IPS-NIHi7 (cell line): ENCODE measurements around the gene CBX5.

ENCODE experiments used
- DNase-seq: peaks from one replicate; pipeline ENCODE4 v3.0.0; 2012; ENCODE audit warnings: mixed read lengths; ENCODE audit errors: extremely low spot score

Gene CBX5

GRCh38 chr12:54225666-54226065, 54.3 kb downstream of the CBX5 start:
- no peak for DNase-seq

- no peak for DNase-seq
These were observed 57.3 kb downstream of the CBX5 start for GRCh38 chr12:54222609-54223008.

GRCh38 chr12:54221402-54221984, 58.4 kb downstream of the CBX5 start:
- DNase-seq = no peak

GRCh38 chr12:54220567-54220966, 59.4 kb downstream of the CBX5 start:
- no peak for DNase-seq

GRCh38 chr12:54220092-54220557, 59.8 kb downstream of the CBX5 start:
- peak; percentile 78 for DNase-seq

- peak; percentile 64 for DNase-seq
These were observed 62.1 kb downstream of the CBX5 start for GRCh38 chr12:54217774-54218241.

GRCh38 chr12:54216797-54217661, 62.9 kb downstream of the CBX5 start:
- DNase-seq = peak; percentile 78

- no peak for DNase-seq
These were observed 63.7 kb downstream of the CBX5 start for GRCh38 chr12:54215989-54216796.

- peak; percentile 92 for DNase-seq
These were observed 65.1 kb downstream of the CBX5 start for GRCh38 chr12:54214553-54215406.

GRCh38 chr12:54213079-54213478, 66.8 kb downstream of the CBX5 start:
- DNase-seq = no peak

GRCh38 chr12:54211920-54212319, 68.0 kb downstream of the CBX5 start:
- no peak for DNase-seq

GRCh38 chr12:54210400-54210790, 69.5 kb downstream of the CBX5 start:
- no peak for DNase-seq

GRCh38 chr12:54208591-54208990, 71.3 kb downstream of the CBX5 start:
- no peak for DNase-seq

GRCh38 chr12:54207539-54208294, 72.2 kb downstream of the CBX5 start:
- DNase-seq = peak; percentile 87

- no peak for DNase-seq
These were observed 73.1 kb downstream of the CBX5 start for GRCh38 chr12:54206791-54207190.

- DNase-seq = no peak
These were observed 75.6 kb downstream of the CBX5 start for GRCh38 chr12:54204316-54204715.

- peak; percentile 87 for DNase-seq
These were observed 78.7 kb downstream of the CBX5 start for GRCh38 chr12:54201001-54201794.

- no peak for DNase-seq
These were observed 79.5 kb downstream of the CBX5 start for GRCh38 chr12:54200412-54200811.

GRCh38 chr12:54199917-54200316, 80.0 kb downstream of the CBX5 start:
- DNase-seq = no peak

- DNase-seq = no peak
These were observed 80.9 kb downstream of the CBX5 start for GRCh38 chr12:54199034-54199433.
